CD4-positive, alpha-beta T cell treated with Interleukin-15 for 4 hours (primary cell): ENCODE results near the gene ZNF574.
"Not testable (repeated sequence)": the region's sequence is repeated elsewhere in the genome, so short reads cannot be mapped to it uniquely, and the experiment has no call there.

ENCODE experiments used
- DNase-seq: peaks from one replicate; pipeline ENCODE4 v3.0.0-alpha.2; 2020; ENCODE audit warnings: low spot score

The ZNF574 gene

GRCh38 chr19:42075616-42076379 is at the start of gene ZNF574:
TSS of gene ZNF574 (plus strand) at chr19:42076166. CDS start at chr19:42078607, 2,441 bp downstream.
- peak; percentile 99 for DNase-seq

- peak; percentile 3 for DNase-seq
These were observed 47.4 kb upstream of the ZNF574 start for GRCh38 chr19:42028304-42029216.

GRCh38 chr19:42030645-42031440 is 45.1 kb upstream of the ZNF574 start:
- no peak for DNase-seq

- DNase-seq, result no peak
These were observed 43.5 kb upstream of the ZNF574 start for GRCh38 chr19:42032431-42032830.

GRCh38 chr19:42033413-42033812 is 42.6 kb upstream of the ZNF574 start:
- DNase-seq, result no peak

- peak; percentile 70 for DNase-seq
These were observed 41.1 kb upstream of the ZNF574 start for GRCh38 chr19:42034640-42035391.

GRCh38 chr19:42037649-42038048 is 38.3 kb upstream of the ZNF574 start:
- no peak for DNase-seq

GRCh38 chr19:42038666-42039065 is 37.3 kb upstream of the ZNF574 start:
- DNase-seq, result no peak

GRCh38 chr19:42040031-42040430 is 35.9 kb upstream of the ZNF574 start:
- no peak for DNase-seq

GRCh38 chr19:42040491-42040890 is 35.5 kb upstream of the ZNF574 start:
- not testable (repeated sequence) for DNase-seq

- DNase-seq, result no peak
These were observed 33.4 kb upstream of the ZNF574 start for GRCh38 chr19:42042455-42043170.

- DNase-seq, result no peak
These were observed 30.4 kb upstream of the ZNF574 start for GRCh38 chr19:42045575-42045974.

GRCh38 chr19:42048992-42049391 is 27.0 kb upstream of the ZNF574 start:
- peak; percentile 4 for DNase-seq

GRCh38 chr19:42051166-42052115 is 24.5 kb upstream of the ZNF574 start:
- DNase-seq, result no peak

GRCh38 chr19:42052241-42052863 is 23.6 kb upstream of the ZNF574 start:
- DNase-seq, result no peak

GRCh38 chr19:42053037-42053935 is 22.7 kb upstream of the ZNF574 start:
- no peak for DNase-seq

GRCh38 chr19:42054205-42054604 is 21.8 kb upstream of the ZNF574 start:
- no peak for DNase-seq

GRCh38 chr19:42057846-42058245 is 18.1 kb upstream of the ZNF574 start:
- DNase-seq, result no peak
